ENCODE results near the gene PRPF40A. TPM values are rescaled to one million over a fixed set of nuclear protein-coding genes. Genes with fewer than 3 reads are reported as not detected.

PRPF40A gene
- total and polyA plus RNA-seq, 2 experiments from 2014 or later, result 101 to 125 TPM

GRCh38 chr2:152606941-152607340 is 110.3 kb downstream of the PRPF40A start:
- H3K4me2 ChIP-seq, result no peak overlapping the region
- H3K9me3 ChIP-seq (ENCODE audit: low read depth), result no peaks in the 10 kb centered on the region
- no peaks in the 10 kb centered on the region for H4K20me1 ChIP-seq (ENCODE audit: insufficient read depth, poor library complexity, severe bottlenecking)
- no peaks in the 10 kb centered on the region for H3K9me2 ChIP-seq (replicated peaks; ENCODE audit: insufficient read depth)
- H3K4me3 ChIP-seq, result no peak overlapping the region
- no peak for TF ChIP-seq EZH2 (IDR thresholded peaks at IDR 0.05; ENCODE audit: borderline replicate concordance)
- no peak for TF ChIP-seq EZH2phosphoT487 (IDR thresholded peaks at IDR 0.05; ENCODE audit: low read depth, severe bottlenecking, unreplicated experiment)
- no peak for TF ChIP-seq CTCF (IDR thresholded peaks at IDR 0.05; ENCODE audit: poor library complexity)
- no peaks in the 10 kb centered on the region for H3K27me3 ChIP-seq
- no peaks in the 10 kb centered on the region for H3K79me2 ChIP-seq
- no peak for DNase-seq (ENCODE audit: low spot score)
- H2AFZ ChIP-seq, result no peak overlapping the region
- no peaks in the 10 kb centered on the region for H3K36me3 ChIP-seq (replicated peaks; ENCODE audit: insufficient read depth, low read depth)
- no peaks in the 10 kb centered on the region for H3K4me1 ChIP-seq (ENCODE audit: insufficient read depth)
- 83% methylated on average over 2 of the region's 2 CpGs for WGBS (ENCODE audit: low lambda C conversion rate, missing lambda C conversion rate)
- no peak overlapping the region for H3K27ac ChIP-seq

GRCh38 chr2:152606081-152606480 is 111.2 kb downstream of the PRPF40A start:
- no peak for DNase-seq (ENCODE audit: low spot score)

GRCh38 chr2:152603166-152603565 is 114.1 kb downstream of the PRPF40A start:
- no peak for DNase-seq (ENCODE audit: low spot score)
- H3K36me3 ChIP-seq (replicated peaks; ENCODE audit: insufficient read depth, low read depth), result no peaks in the 10 kb centered on the region
- H3K4me3 ChIP-seq, result no peak overlapping the region
- no peaks in the 10 kb centered on the region for H3K9me3 ChIP-seq (ENCODE audit: low read depth)
- no peaks in the 10 kb centered on the region for H4K20me1 ChIP-seq (ENCODE audit: insufficient read depth, poor library complexity, severe bottlenecking)
- no peaks in the 10 kb centered on the region for H3K27me3 ChIP-seq
- TF ChIP-seq EZH2phosphoT487 (IDR thresholded peaks at IDR 0.05; ENCODE audit: low read depth, severe bottlenecking, unreplicated experiment), result no peak
- no peak for TF ChIP-seq CTCF (IDR thresholded peaks at IDR 0.05; ENCODE audit: poor library complexity)
- TF ChIP-seq EZH2 (IDR thresholded peaks at IDR 0.05; ENCODE audit: borderline replicate concordance), result no peak
- H3K9me2 ChIP-seq (replicated peaks; ENCODE audit: insufficient read depth), result no peaks in the 10 kb centered on the region
- no peaks in the 10 kb centered on the region for H3K4me1 ChIP-seq (ENCODE audit: insufficient read depth)
- H3K4me2 ChIP-seq, result no peak overlapping the region
- no peak overlapping the region for H3K27ac ChIP-seq
- no peak overlapping the region for H2AFZ ChIP-seq
- H3K79me2 ChIP-seq, result no peaks in the 10 kb centered on the region
- WGBS (ENCODE audit: low lambda C conversion rate, missing lambda C conversion rate), result 96% methylated on average over 3 of the region's 3 CpGs

More at GRCh38 chr2:152606081-152606480, 111.2 kb downstream of the PRPF40A start:
- Histone ChIP-seq H3K4me1 (ENCODE audit: insufficient read depth) (no peaks in the 10 kb centered on the region), H3K27me3 (no peaks in the 10 kb centered on the region), H3K9me3 (ENCODE audit: low read depth) (no peaks in the 10 kb centered on the region), H4K20me1 (ENCODE audit: insufficient read depth, poor library complexity, severe bottlenecking) (no peaks in the 10 kb centered on the region), H3K4me3 (no peak overlapping the region), H3K9me2 (replicated peaks; ENCODE audit: insufficient read depth) (no peaks in the 10 kb centered on the region), H3K79me2 (no peaks in the 10 kb centered on the region), H2AFZ (no peak overlapping the region), H3K27ac (no peak overlapping the region), H3K4me2 (no peak overlapping the region), H3K36me3 (replicated peaks; ENCODE audit: insufficient read depth, low read depth) (no peaks in the 10 kb centered on the region)
- 97% methylated on average over 1 of the region's 1 CpG for WGBS (ENCODE audit: low lambda C conversion rate, missing lambda C conversion rate)
- no peak for TF ChIP-seq EZH2 (IDR thresholded peaks at IDR 0.05; ENCODE audit: borderline replicate concordance)
- TF ChIP-seq EZH2phosphoT487 (IDR thresholded peaks at IDR 0.05; ENCODE audit: low read depth, severe bottlenecking, unreplicated experiment), result no peak
- no peak for TF ChIP-seq CTCF (IDR thresholded peaks at IDR 0.05; ENCODE audit: poor library complexity)

- H3K4me2 ChIP-seq, result no peak overlapping the region
- H4K20me1 ChIP-seq (ENCODE audit: insufficient read depth, poor library complexity, severe bottlenecking), result no peaks in the 10 kb centered on the region
- no peaks in the 10 kb centered on the region for H3K9me2 ChIP-seq (replicated peaks; ENCODE audit: insufficient read depth)
- H3K79me2 ChIP-seq, result no peaks in the 10 kb centered on the region
- H2AFZ ChIP-seq, result no peak overlapping the region
- DNase-seq (ENCODE audit: low spot score), result no peak
- 94% methylated on average over 8 of the region's 8 CpGs for WGBS (ENCODE audit: low lambda C conversion rate, missing lambda C conversion rate)
- no peaks in the 10 kb centered on the region for H3K9me3 ChIP-seq (ENCODE audit: low read depth)
- no peaks in the 10 kb centered on the region for H3K27me3 ChIP-seq
- H3K27ac ChIP-seq, result no peak overlapping the region
- no peak overlapping the region for H3K4me3 ChIP-seq
- H3K4me1 ChIP-seq (ENCODE audit: insufficient read depth), result no peaks in the 10 kb centered on the region
- H3K36me3 ChIP-seq (replicated peaks; ENCODE audit: insufficient read depth, low read depth), result no peaks in the 10 kb centered on the region
- no peak for TF ChIP-seq EZH2 (IDR thresholded peaks at IDR 0.05; ENCODE audit: borderline replicate concordance)
- no peak for TF ChIP-seq EZH2phosphoT487 (IDR thresholded peaks at IDR 0.05; ENCODE audit: low read depth, severe bottlenecking, unreplicated experiment)
- no peak for TF ChIP-seq CTCF (IDR thresholded peaks at IDR 0.05; ENCODE audit: poor library complexity)
Observed at GRCh38 chr2:152602750-152603149, 114.5 kb downstream of the PRPF40A start.
